ENCODE data around the gene OPRL1.

GRCh38 chr20:64065974-64066343 lies 13.9 kb upstream of the OPRL1 start:
- no peak for TF ChIP-seq GATA2 (IDR thresholded peaks at IDR 0.05; ENCODE audit: low read depth, low read length)
- no peak for TF ChIP-seq GATA3 (IDR thresholded peaks at IDR 0.05; ENCODE audit: low read depth, low read length)

Data from SH-SY5Y (cell line).